Esophagus muscularis mucosa (tissue), 3 donors: ENCODE data around the gene CDC23.

Experiments
- EP300 ChIP-seq: sonication (generic); formaldehyde crosslinking; IDR thresholded peaks from one replicate; pipeline ENCODE4 v1.6.1; 2017; ENCODE audit warnings: antibody characterized with exemption
- POLR2A ChIP-seq: fragments of 450-650 bp; IDR thresholded peaks from one replicate; pipeline ENCODE4 v1.6.1; 2017; ENCODE audit warnings: antibody characterized with exemption, moderate library complexity, mild to moderate bottlenecking, low read depth
- POLR2AphosphoS5 ChIP-seq, 2 donors: sonication (generic); formaldehyde crosslinking; IDR thresholded peaks; one replicate each; pipeline ENCODE4 v1.6.1; 2017; ENCODE audit warnings: antibody characterized with exemption in 2 of 2

- TF ChIP-seq POLR2A: no peak
- TF ChIP-seq EP300: no peak
- no peak for TF ChIP-seq POLR2AphosphoS5 (IDR thresholded peaks at IDR 0.05)
These were observed 20.3 kb downstream of the CDC23 start for GRCh38 chr5:138192826-138193225.
